ENCODE measurements around the gene SLC26A1.

GRCh38 chr4:971666-972500 lies 21.3 kb downstream of the SLC26A1 start:
- TF ChIP-seq, protein P1, sequence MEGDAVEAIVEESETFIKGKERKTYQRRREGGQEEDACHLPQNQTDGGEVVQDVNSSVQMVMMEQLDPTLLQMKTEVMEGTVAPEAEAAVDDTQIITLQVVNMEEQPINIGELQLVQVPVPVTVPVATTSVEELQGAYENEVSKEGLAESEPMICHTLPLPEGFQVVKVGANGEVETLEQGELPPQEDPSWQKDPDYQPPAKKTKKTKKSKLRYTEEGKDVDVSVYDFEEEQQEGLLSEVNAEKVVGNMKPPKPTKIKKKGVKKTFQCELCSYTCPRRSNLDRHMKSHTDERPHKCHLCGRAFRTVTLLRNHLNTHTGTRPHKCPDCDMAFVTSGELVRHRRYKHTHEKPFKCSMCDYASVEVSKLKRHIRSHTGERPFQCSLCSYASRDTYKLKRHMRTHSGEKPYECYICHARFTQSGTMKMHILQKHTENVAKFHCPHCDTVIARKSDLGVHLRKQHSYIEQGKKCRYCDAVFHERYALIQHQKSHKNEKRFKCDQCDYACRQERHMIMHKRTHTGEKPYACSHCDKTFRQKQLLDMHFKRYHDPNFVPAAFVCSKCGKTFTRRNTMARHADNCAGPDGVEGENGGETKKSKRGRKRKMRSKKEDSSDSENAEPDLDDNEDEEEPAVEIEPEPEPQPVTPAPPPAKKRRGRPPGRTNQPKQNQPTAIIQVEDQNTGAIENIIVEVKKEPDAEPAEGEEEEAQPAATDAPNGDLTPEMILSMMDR (IDR thresholded peaks at IDR 0.05 in 4 of 5, conservative IDR thresholded peaks at IDR 0.05 in 1 of 5): no peak
- no peak for TF ChIP-seq POLR2A (IDR thresholded peaks at IDR 0.05)

All from gastrocnemius medialis (tissue), 4 donors.